HepG2 (cell line): ENCODE measurements around the gene XPOT. TPM values are rescaled to one million over a fixed set of nuclear protein-coding genes. Genes with fewer than 3 reads are reported as not detected.

Experiments
- ATAC-seq: fragments of 200-7000 bp; cut with Tn5 transposase; 3 replicates; pipeline ENCODE4 v1.9.1; 2020; ENCODE audit warnings: mild to moderate bottlenecking, moderate library complexity
- BruUV-seq: library from RNA; stranded (reverse); fragments of 400-500 nt; replicated peaks from 2 replicates; lab custom pipeline; 2021; lab: Mats Ljungman, UMichigan
- CTCF ChIA-PET: fragments of 300-600 bp; formaldehyde crosslinking; extraction: SDS; loops from one replicate; lab custom pipeline; 2021; ENCODE audit warnings: low total read pairs, inconsistent platforms, low intra/inter-chr PET ratio; lab: Yijun Ruan, JAX
- POLR2A ChIA-PET: fragments of 350-600 bp; sonication (Branson Sonifier 250); formaldehyde crosslinking; loops from one replicate; lab custom pipeline; 2020; ENCODE audit warnings: antibody characterized with exemption, inconsistent platforms; lab: Yijun Ruan, JAX
- DNase-seq: peaks from one replicate; pipeline ENCODE4 v3.0.0-alpha.2; 2015; ENCODE audit warnings: low spot score
- FAIRE-seq: peaks from 3 replicates; lab custom pipeline; 2011; peaks lifted over from hg19 to GRCh38; lab: Jason Lieb, UNC
- H2AFZ ChIP-seq: one replicate; pipeline ENCODE4 v1.6.1; 2011; ENCODE audit warnings: low read length, inconsistent platforms
- H3K27ac ChIP-seq: fragments of 300-600 bp; 3 replicates; pipeline ENCODE4 v1.8.0; 2011; ENCODE audit warnings: mixed run types, mild to moderate bottlenecking, mixed read lengths, low read length, inconsistent platforms; ENCODE audit not compliant: insufficient read depth; ENCODE audit errors: extremely low read length
- H3K27me3 ChIP-seq, 2 experiments: fragments of 200-600 bp in 1 of 2; 2 replicates in 1 of 2; 3 replicates in 1 of 2; pipeline versions ENCODE4 v1.6.0 to v1.8.0; 2011; ENCODE audit warnings: low read length in 2 of 2, mild to moderate bottlenecking in 2 of 2, moderate library complexity in 2 of 2, inconsistent platforms in 1 of 2; ENCODE audit not compliant: insufficient read depth in 2 of 2, control insufficient read depth in 1 of 2
- H3K36me3 ChIP-seq, 2 experiments: fragments of 200-600 bp in 1 of 2; replicated peaks in 1 of 2; 2 replicates in 1 of 2; 3 replicates in 1 of 2; pipeline versions ENCODE4 v1.5.1 to v1.8.0; 2011; ENCODE audit warnings: low read length in 2 of 2, inconsistent platforms in 1 of 2; ENCODE audit not compliant: insufficient read depth in 2 of 2, control insufficient read depth in 1 of 2
- H3K4me1 ChIP-seq: 2 replicates; pipeline ENCODE4 v1.5.1; 2012; ENCODE audit warnings: low read length, inconsistent platforms; ENCODE audit not compliant: insufficient read depth
- H3K4me2 ChIP-seq: 2 replicates; pipeline ENCODE4 v1.6.0; 2011; ENCODE audit warnings: low read depth, low read length, inconsistent platforms
- H3K4me3 ChIP-seq, 3 experiments: fragments of 200-600 bp in 1 of 3; sonication (generic), shearing (Covaris generic) in 1 of 3; replicated peaks in 1 of 3; 2 replicates each; pipeline ENCODE4 v1.5.1; 2011 to 2016; ENCODE audit warnings: low read length in 3 of 3, inconsistent platforms in 2 of 3, low read depth in 2 of 3, mild to moderate bottlenecking in 2 of 3, control low read depth in 1 of 3, mixed read lengths in 1 of 3; ENCODE audit not compliant: insufficient read depth in 1 of 3
- H3K79me2 ChIP-seq: one replicate; pipeline ENCODE4 v1.6.1; 2011; ENCODE audit warnings: low read length, inconsistent platforms; ENCODE audit not compliant: insufficient read depth
- H3K9ac ChIP-seq: 2 replicates; pipeline ENCODE4 v1.6.0; 2011; ENCODE audit warnings: mild to moderate bottlenecking, low read depth, low read length, inconsistent platforms; ENCODE audit not compliant: insufficient read depth
- H3K9me3 ChIP-seq: 2 replicates; pipeline ENCODE4 v1.5.1; 2012; ENCODE audit warnings: mild to moderate bottlenecking, low read length
- H4K20me1 ChIP-seq: 2 replicates; pipeline ENCODE4 v1.6.0; 2011; ENCODE audit warnings: inconsistent platforms, mild to moderate bottlenecking, low read length, moderate library complexity; ENCODE audit not compliant: insufficient read depth
- CEBPG ChIP-seq: IDR thresholded peaks from 2 replicates; pipeline ENCODE4 v1.6.1; 2016
- ERF ChIP-seq: IDR thresholded peaks from 2 replicates; pipeline ENCODE4 v1.6.1; 2018; ENCODE audit warnings: missing biosample characterization, missing genetic modification reagents
- FOXJ3 ChIP-seq: sonication (generic); formaldehyde crosslinking; IDR thresholded peaks from 2 replicates; pipeline ENCODE4 v1.4.0; 2020; ENCODE audit warnings: missing genetic modification reagents, mild to moderate bottlenecking, borderline replicate concordance
- ISL2 ChIP-seq: sonication (generic); formaldehyde crosslinking; IDR thresholded peaks from 2 replicates; pipeline ENCODE4 v1.5.0; 2020; ENCODE audit warnings: missing genetic modification reagents
- JDP2 ChIP-seq: sonication (generic); formaldehyde crosslinking; IDR thresholded peaks from 2 replicates; pipeline ENCODE4 v1.8.1; 2022; ENCODE audit warnings: missing genetic modification reagents, borderline replicate concordance
- MIER3 ChIP-seq: IDR thresholded peaks from 2 replicates; pipeline ENCODE4 v1.6.1; 2016; ENCODE audit warnings: missing compliant biosample characterization, borderline replicate concordance
- NCOA5 ChIP-seq: sonication (generic); formaldehyde crosslinking; IDR thresholded peaks from 2 replicates; pipeline ENCODE4 v1.4.0; 2020; ENCODE audit warnings: missing genetic modification reagents
- PAX8 ChIP-seq: sonication (generic); formaldehyde crosslinking; IDR thresholded peaks from 2 replicates; pipeline ENCODE4 v1.8.0; 2022; ENCODE audit warnings: mild to moderate bottlenecking, missing genetic modification reagents, borderline replicate concordance
- RFXAP ChIP-seq: sonication (generic); formaldehyde crosslinking; IDR thresholded peaks from 2 replicates; pipeline ENCODE4 v1.4.0; 2020; ENCODE audit warnings: missing genetic modification reagents, borderline replicate concordance
- SALL1 ChIP-seq: sonication (generic); formaldehyde crosslinking; IDR thresholded peaks from 2 replicates; pipeline ENCODE4 v1.8.0; 2022; ENCODE audit warnings: mild to moderate bottlenecking, missing genetic modification reagents
- SMC3 ChIP-seq: IDR thresholded peaks from 2 replicates; pipeline ENCODE4 v1.6.1; 2011; ENCODE audit warnings: low read length, improper control_type of control experiment
- STAG1 ChIP-seq: sonication (generic); formaldehyde crosslinking; IDR thresholded peaks from 2 replicates; pipeline ENCODE4 v1.4.0; 2020; ENCODE audit warnings: missing genetic modification reagents
- YEATS2 ChIP-seq: sonication (generic); formaldehyde crosslinking; IDR thresholded peaks from 2 replicates; pipeline ENCODE4 v1.4.0; 2020; ENCODE audit warnings: missing genetic modification reagents, borderline replicate concordance
- ZKSCAN8 ChIP-seq: IDR thresholded peaks from 2 replicates; pipeline ENCODE4 v1.6.1; 2016; ENCODE audit warnings: borderline replicate concordance, missing genetic modification reagents, missing compliant biosample characterization
- ZNF547 ChIP-seq: sonication (generic); formaldehyde crosslinking; IDR thresholded peaks from 2 replicates; pipeline ENCODE4 v1.5.1; 2020; ENCODE audit warnings: mild to moderate bottlenecking, missing genetic modification reagents
- ZNF737 ChIP-seq: sonication (generic); formaldehyde crosslinking; IDR thresholded peaks from 2 replicates; pipeline ENCODE4 v1.5.0; 2020; ENCODE audit warnings: missing genetic modification reagents, mild to moderate bottlenecking, borderline replicate concordance
- ZNF768 ChIP-seq: sonication (generic); formaldehyde crosslinking; IDR thresholded peaks from 2 replicates; pipeline ENCODE4 v1.4.0; 2020; ENCODE audit warnings: missing genetic modification reagents
- ZNF777 ChIP-seq: sonication (generic); formaldehyde crosslinking; IDR thresholded peaks from 2 replicates; pipeline ENCODE4 v1.4.0; 2020; ENCODE audit warnings: missing genetic modification reagents
- ZSCAN20 ChIP-seq: sonication (generic); formaldehyde crosslinking; IDR thresholded peaks from 2 replicates; pipeline ENCODE4 v1.4.0; 2020; ENCODE audit warnings: missing genetic modification reagents, mild to moderate bottlenecking, borderline replicate concordance
- WGBS: methylation state at CpG from one replicate; pipeline ENCODE4 v1.1.6; 2017; ENCODE audit warnings: low lambda C conversion rate; 5-methylcytosine and 5-hydroxymethylcytosine counted together
- in situ Hi-C: cut with HindIII; loops from 2 replicates; pipeline ENCODE4 v1.10.0; 2017; ENCODE audit warnings: low pct_unique_long_range_greater_than_20kb; ENCODE audit not compliant: extremely low pct_ligation_motif_present
- intact Hi-C: fragments of 100-400 bp; cut with micrococcal nuclease; formaldehyde crosslinking; loops from one replicate; pipeline ENCODE4 v1.10.0; 2022; ENCODE audit not compliant: unreplicated experiment
- polyA plus RNA-seq, 8 experiments: library from polyadenylated mRNA; depleted of rRNA in 3 of 8; stranded (reverse) in 7 of 8; unstranded in 1 of 8; fragments of >200 nt; fragmentation: Illumina TruSeq in 4 of 8; extraction: Trizol in 4 of 8; gene quantifications; 2 replicates each; pipeline versions ENCODE4 v1.2.1 to v1.2.3, GENCODE V29; 2011 to 2016; ENCODE audit warnings: low read depth in 4 of 8, missing spikeins in 1 of 8, mixed read lengths in 1 of 8; ENCODE audit not compliant: insufficient read depth in 1 of 8
- total RNA-seq, 5 experiments: library from RNA; depleted of rRNA; stranded (reverse); fragments of >200 nt; fragmentation: Illumina TruSeq; extraction: Trizol; gene quantifications; 2 replicates each; pipeline ENCODE4 v1.2.3, GENCODE V29; 2016; ENCODE audit warnings: low read depth in 1 of 5
- TF ChIP-seq, protein P1 (sequence below): IDR thresholded peaks from 2 replicates; pipeline ENCODE4 v1.6.1; 2016; ENCODE audit warnings: low read depth, control low read depth
- TF ChIP-seq, protein P2 (sequence below): sonication (generic); formaldehyde crosslinking; IDR thresholded peaks from 2 replicates; pipeline ENCODE4 v1.5.0; 2020; ENCODE audit warnings: mild to moderate bottlenecking, missing genetic modification reagents, moderate library complexity
- TF ChIP-seq, protein P3 (sequence below): IDR thresholded peaks from 2 replicates; pipeline ENCODE4 v1.6.1; 2016

The XPOT gene
- total and polyA plus RNA-seq, 2 of the 13 experiments (the other 11 are each of a cell fraction or from before 2014, with no cell fraction given): 93.8 to 102 TPM

DNA sequence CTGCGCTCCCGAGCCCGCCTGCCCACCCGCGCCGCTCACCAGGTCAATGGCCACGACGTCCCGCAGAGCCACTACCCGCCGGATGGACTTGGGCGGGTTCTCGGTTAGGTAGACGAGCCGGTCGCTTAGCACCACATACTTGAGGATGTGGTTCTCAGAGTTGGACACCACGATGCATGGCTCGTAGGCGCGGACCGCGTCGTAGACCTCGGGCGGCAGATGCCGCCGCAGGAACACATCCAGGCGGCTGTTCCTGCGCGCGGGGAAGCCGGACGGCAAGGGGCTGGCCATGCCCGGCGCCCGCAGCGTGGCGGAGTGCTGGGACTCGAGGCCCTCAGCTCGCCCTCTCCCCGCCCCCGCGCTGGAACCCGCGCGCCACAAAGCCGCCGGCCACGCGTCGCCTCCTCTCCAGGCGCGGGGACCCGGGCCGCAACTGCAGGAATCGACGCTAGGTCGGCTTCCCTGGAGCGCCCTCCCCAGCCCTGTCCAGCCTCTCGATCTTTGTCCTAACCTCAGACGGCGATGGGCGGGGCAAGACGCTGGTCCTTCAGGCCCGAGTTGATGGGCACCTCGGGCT lies 13.8 kb upstream of the XPOT start, which contains the start of gene C12orf56 (continued):
- TF ChIP-seq ZNF547 (peak; percentile 58; the same call in 1 of the 2 replicates), ISL2 (CRISPR knock-in tag) (no peak), RFXAP (CRISPR knock-in tag) (no peak), ZNF777 (CRISPR knock-in tag) (peak; percentile 77)
- TF ChIP-seq, protein P1, sequence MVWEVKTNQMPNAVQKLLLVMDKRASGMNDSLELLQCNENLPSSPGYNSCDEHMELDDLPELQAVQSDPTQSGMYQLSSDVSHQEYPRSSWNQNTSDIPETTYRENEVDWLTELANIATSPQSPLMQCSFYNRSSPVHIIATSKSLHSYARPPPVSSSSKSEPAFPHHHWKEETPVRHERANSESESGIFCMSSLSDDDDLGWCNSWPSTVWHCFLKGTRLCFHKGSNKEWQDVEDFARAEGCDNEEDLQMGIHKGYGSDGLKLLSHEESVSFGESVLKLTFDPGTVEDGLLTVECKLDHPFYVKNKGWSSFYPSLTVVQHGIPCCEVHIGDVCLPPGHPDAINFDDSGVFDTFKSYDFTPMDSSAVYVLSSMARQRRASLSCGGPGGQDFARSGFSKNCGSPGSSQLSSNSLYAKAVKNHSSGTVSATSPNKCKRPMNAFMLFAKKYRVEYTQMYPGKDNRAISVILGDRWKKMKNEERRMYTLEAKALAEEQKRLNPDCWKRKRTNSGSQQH (CRISPR knock-in tag): no peak

DNA sequence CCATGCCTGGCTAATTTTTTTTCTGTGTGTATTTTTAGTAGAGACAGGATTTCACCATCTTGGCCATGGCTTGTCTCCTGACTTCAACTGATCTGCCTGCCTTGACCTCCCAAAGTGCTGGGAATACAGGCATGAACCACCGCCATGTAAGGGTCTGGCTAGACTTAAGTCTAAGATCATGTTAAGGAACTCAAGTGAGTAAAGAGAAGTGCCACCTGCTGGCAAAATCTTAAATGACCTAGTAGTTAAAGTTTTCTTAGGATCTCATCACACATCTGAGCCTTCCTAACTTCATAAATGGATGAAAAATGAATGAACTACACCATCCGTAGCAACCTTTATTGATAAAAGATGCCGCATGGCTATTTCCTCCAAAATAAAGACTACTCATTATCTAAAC lies 12.0 kb upstream of the XPOT start:
- in situ Hi-C loops: loop anchor here (5.0 to 10.0 kb wide), 2 partner anchors 117 to 565 kb away; no protein-coding TSS in a partner anchor
- CTCF ChIA-PET: interaction anchor here (1.1 to 1.4 kb wide), 2 partner anchors 566 to 720 kb away, joined by 3 to 11 read pairs; no protein-coding TSS in a partner anchor
- TF ChIP-seq STAG1 (CRISPR knock-in tag) (peak; percentile 27; the same call in 1 of the 2 replicates), FOXJ3 (CRISPR knock-in tag) (no peak), SMC3 (0 out of 2 replicates have a peak, but pooled peaks have one; percentile 10), SALL1 (no peak), ZKSCAN8 (CRISPR knock-in tag) (no peak), ERF (no peak), MIER3 (no peak), NCOA5 (CRISPR knock-in tag) (no peak), ZSCAN20 (no peak), ZNF768 (CRISPR knock-in tag) (no peak), YEATS2 (no peak), JDP2 (CRISPR knock-in tag) (no peak), PAX8 (no peak), CEBPG (CRISPR knock-in tag) (no peak), ZNF737 (CRISPR knock-in tag) (no peak)
- TF ChIP-seq, protein P2, sequence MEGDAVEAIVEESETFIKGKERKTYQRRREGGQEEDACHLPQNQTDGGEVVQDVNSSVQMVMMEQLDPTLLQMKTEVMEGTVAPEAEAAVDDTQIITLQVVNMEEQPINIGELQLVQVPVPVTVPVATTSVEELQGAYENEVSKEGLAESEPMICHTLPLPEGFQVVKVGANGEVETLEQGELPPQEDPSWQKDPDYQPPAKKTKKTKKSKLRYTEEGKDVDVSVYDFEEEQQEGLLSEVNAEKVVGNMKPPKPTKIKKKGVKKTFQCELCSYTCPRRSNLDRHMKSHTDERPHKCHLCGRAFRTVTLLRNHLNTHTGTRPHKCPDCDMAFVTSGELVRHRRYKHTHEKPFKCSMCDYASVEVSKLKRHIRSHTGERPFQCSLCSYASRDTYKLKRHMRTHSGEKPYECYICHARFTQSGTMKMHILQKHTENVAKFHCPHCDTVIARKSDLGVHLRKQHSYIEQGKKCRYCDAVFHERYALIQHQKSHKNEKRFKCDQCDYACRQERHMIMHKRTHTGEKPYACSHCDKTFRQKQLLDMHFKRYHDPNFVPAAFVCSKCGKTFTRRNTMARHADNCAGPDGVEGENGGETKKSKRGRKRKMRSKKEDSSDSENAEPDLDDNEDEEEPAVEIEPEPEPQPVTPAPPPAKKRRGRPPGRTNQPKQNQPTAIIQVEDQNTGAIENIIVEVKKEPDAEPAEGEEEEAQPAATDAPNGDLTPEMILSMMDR (CRISPR knock-in tag): peak; percentile 42; the same call in 1 of the 2 replicates
- TF ChIP-seq, protein P3, sequence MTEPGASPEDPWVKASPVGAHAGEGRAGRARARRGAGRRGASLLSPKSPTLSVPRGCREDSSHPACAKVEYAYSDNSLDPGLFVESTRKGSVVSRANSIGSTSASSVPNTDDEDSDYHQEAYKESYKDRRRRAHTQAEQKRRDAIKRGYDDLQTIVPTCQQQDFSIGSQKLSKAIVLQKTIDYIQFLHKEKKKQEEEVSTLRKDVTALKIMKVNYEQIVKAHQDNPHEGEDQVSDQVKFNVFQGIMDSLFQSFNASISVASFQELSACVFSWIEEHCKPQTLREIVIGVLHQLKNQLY (CRISPR knock-in tag): no peak

More for the DNA sequence above, 12.0 kb upstream of the XPOT start:
- no peaks in the 10 kb centered on the region for H3K9me3 ChIP-seq
- no peak overlapping the region for H3K9ac ChIP-seq
- 27% methylated on average over 3 of the region's 3 CpGs for WGBS
- no peak overlapping the region for H3K27ac ChIP-seq
- intact Hi-C loops: loop anchor here (1.0 kb wide), 2 partner anchors 119 to 566 kb away; no protein-coding TSS in a partner anchor
- no peak overlapping the region for H2AFZ ChIP-seq
- no peaks in the 10 kb centered on the region for H3K36me3 ChIP-seq
- BruUV-seq: no TSS peak
- POLR2A ChIA-PET: no interaction called here
- FAIRE-seq (peak; percentile 37), ATAC-seq (peak; percentile 40; the same call in 1 of the 3 replicates), DNase-seq (no peak)
- H3K27me3 ChIP-seq: peaks cover 0 to 18% of the 10 kb centered on the region in 2 experiments; a peak in 3 of 5 replicates
- H3K79me2 ChIP-seq: no peaks in the 10 kb centered on the region
- H3K4me1 ChIP-seq: peaks cover 11% of the 10 kb centered on the region; the same call in 1 of the 2 replicates
- no peaks in the 10 kb centered on the region for H4K20me1 ChIP-seq
- H3K4me3 ChIP-seq: no peak overlapping the region
- no peak overlapping the region for H3K4me2 ChIP-seq
